Kidney tubule cell (primary cell): Measurements from ENCODE around the gene TDRD3.
"Not testable (repeated sequence)": the region's sequence is repeated elsewhere in the genome, so short reads cannot be mapped to it uniquely, and the experiment has no call there.

Experiments used
- DNase-seq: peaks from one replicate; pipeline ENCODE4 v3.0.0-alpha.2; 2018; ENCODE audit warnings: low spot score

TDRD3 gene

DNA sequence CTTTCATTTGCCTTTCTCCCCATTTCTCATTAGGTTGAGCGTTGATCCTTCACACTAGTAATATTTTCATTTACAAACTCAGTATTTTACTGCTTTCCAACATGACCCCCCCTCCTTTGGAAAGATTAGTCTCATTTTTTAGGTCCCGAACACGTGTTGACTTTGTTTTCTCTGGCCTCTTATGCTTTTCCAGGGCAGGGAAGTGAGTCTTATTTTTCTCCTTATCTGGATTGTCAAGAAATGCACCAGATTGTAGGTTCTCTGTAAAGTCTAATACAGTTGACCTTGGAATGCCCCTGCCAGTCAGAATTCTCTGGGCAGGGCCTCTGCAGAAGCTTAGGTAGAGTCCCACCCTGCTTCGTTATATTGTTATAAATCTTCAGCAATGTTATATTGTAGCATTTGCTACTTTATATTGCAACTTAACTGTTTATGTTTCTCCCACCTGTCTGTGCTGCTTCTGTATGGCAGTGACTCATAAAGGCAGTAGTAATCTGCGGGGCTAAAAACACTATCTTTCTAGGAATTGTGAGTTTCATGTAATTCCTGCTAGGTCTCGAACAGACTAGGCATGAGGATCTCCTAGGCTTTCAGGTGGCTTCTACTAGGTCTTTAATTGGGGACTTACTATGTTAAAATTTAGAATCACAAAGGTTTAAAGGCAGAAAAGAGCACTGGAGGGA, 2.0 kb downstream of the TDRD3 start:
- DNase-seq = peak; percentile 4

DNA sequence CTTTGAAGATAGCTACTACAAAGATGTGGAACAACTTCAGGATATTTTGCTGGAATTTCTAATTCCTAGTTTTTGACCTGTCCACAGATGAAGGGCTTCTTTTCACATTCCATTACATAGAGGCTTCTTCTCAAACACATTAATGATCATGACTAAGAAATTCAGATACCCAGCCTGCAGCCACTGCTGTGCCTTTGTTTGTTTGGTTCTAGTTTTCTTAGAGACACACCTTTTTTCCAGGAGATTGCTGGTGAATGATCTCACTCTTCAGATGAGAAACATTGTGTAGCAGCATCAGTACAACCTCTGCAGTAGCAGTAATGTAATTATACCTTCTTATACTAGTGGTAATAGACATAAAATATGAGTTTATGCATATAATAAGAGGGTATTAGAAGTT, 5.0 kb downstream of the TDRD3 start:
- DNase-seq = peak; percentile 73

DNA sequence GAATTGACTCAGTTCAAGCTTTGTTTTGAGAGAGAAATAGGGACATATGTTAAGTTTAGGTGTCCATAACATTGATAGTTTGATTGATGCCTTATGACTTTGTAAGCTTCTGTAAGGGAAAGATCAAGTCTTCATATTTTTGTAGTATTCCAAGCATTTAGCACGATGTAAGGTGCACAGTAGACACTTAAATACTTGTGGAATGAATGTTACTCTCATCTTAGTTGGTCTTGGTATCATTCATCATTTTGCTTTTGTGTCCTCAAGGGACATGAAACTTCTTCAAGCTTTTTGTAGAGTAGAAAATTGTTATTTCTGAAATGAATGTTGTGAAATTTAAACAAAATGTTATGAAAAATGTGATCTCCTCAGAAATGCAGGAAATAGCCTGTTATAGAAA, 10.1 kb downstream of the TDRD3 start:
- no peak for DNase-seq

DNA sequence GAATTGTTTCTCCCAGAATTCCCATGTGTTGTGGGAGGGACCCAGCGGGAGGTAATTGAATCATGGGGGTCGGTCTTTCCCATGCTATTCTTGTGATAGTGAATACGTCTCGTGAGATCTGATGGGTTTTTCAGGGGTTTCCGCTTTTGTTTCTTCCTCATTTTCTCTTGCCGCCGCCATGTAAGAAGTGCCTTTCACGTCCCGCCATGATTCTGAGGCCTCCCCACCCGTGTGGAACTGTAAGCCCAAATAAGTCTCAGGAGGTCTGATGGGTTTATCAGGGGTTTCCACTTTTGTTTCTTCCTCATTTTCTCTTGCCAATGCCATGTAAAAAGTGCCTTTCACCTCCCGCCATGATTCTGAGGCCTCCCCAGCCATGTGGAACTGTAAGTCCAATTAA, 10.8 kb downstream of the TDRD3 start:
- DNase-seq = not testable (repeated sequence)

DNA sequence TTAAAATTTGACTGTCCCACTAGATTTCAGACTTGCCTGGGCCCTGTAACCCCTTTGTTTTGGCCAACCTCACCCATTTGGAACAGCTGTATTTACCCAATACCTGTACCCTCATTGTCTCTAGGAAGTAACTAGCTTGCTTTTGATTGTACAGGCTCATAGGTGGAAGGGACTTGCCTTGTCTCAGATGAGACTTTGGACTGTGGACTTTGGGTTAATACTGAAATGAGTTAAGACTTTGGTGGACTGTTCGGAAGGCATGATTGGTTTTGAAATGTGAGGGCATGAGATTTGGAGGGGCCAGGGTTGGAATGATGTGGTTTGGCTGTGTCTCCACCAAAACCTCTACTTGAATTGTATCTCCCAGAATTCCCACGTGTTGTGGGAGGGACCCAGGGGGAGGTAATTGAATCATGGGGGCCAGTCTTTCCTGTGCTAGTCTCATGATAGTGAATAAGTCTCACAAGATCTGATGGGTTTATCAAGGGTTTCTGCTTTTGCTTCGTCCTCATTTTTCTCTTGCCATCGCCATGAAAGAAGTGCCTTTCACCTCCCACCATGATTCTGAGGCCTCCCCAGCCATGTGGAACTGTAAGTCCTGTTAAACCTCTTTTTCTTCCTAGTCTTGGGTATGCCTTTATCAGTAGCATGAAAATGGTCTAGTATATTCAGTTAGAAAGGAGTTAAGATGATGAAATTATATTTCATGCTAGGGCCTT, 12.7 kb downstream of the TDRD3 start:
- DNase-seq = not testable (repeated sequence)

DNA sequence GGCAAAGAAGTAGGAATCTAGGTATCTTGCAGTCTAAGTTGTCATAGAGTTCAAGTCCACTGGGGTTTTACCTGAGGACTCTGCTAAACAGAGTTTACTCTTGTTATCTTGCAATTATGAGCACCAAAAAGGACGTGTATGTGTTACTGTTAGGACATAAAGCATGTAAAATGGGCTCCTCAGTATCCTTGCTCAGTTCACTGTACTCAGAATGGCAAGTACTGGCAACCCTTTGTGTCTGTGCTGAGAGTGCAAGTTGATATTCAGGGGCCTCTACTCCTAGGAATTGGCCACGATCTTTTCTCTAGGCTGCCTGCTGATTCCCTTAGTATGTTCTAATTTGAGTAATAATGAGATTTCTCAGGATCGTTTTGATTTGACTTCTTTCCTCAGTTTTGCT, 13.3 kb downstream of the TDRD3 start:
- no peak for DNase-seq

DNA sequence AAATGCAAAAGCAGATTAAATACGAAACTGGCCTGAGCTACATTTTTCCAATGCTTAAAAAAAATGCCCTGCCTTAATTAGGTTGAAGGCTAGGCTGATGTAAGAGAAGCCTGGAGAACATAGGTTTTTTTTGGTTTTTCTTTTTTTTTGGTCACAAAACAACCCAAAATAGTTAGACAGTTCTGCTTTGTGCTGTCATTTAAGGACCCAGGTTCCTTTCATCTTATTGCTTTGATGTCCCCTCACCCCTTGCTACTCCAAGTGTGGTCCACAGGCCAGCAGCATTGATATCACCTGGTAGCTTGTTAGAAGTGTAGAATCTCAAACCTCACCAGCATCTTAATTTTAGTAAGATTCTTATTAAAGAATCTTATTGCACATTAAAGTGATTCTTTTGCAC, 14.4 kb downstream of the TDRD3 start:
- DNase-seq = no peak

DNA sequence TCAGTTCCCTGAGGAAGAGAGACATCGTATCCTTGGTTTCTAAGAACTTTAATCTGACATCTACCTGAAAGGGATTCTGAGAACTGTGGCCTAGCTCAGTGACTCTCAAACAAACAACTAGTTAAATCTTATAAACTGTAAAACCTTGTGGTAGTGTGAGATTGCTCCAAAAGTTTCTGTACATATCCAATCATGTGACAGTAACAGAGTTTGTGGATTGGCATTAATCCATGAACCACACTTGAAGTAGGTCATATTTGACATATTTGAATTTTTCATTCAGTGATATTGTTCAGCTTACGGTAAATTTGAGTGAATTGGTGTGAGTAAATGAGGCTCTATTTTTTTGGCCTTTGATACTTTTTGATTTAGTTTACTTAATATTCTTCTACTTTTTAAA, 15.0 kb downstream of the TDRD3 start:
- no peak for DNase-seq

DNA sequence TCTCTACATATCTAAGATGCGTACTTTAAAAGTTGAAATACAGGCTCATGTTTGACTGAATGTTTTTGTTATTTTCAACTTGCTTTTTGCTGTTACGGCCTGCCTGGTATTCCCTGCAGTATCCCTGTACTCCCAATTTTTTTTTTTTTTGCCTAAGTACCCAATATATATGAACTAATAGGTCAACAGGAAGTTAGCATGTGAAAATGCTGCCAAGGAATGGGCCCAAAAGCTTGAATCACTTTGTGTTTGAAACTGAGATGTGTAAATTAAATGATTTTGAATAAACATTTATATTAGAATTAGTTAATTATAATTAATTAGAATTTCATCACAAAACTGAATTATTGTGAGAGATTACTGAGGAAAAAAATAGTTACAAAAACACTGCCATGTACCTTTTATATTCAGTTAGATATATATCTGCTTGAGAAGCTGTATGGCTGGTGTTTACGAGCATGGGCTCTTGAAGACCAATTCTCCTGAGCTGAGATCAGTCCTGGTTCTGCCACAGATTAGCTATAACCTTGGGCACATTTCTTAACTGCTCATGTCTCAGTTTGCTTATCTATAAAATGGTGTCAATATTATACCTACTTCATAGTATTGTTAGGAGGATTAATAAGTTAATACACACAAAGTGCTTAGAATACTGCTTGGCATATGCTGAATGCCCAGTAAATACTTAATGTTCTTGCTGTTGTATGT, 16.0 kb downstream of the TDRD3 start:
- no peak for DNase-seq

DNA sequence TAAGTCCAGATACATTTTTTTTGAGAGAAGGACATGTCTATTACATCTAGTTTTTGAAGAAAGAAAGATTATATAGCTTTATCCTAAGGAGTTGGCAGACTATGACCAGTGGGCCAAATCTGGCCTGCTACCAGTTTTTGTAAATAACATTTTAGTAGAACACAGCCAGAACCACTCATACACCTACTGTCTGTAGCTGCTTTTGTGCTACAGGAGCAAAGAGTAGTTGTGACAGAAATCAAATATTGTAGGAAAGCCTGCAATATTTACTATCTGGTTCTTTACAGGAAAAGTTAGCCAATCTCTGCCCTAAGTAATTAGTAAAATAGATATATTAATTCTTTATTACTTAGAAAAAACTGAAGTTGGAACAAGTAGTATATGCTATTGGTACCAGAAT, 17.2 kb downstream of the TDRD3 start:
- no peak for DNase-seq

DNA sequence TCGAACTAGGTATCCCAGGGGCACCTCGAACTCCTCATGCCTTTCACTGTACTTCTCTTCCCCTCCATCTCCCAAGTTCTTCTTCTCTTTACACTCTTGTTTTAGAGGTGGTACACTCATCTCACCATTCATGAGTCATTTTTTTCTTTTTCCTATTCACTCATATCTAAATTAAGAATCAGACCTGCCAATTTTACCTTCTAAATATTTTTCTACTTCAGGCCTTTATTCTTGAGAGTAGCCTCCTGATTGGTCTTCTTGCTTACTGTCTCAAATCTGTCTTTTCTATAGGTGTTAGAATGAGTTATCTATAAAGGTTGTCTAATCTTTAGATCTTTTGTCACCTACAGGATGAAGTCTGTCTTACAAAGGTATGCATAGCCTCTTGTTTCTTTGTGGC, 20.7 kb downstream of the TDRD3 start:
- DNase-seq = no peak

DNA sequence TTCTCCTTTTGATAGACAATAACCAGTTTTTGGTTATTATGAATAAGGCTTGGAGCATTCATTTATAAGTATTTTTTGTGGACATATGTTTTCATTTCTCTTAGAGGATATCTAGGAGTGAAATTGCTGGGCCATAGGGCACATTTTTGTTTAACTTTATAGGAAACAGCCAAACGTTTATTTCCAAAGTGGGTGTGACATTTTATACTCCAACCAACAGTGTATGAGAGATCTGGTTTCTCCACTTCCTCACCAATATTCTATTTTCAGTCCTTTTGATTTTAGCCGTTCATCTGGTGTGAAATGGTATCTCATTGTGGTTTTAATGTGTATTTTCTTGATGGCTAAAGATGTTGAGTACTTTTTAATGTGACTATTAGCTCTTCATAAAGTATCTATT, 21.9 kb downstream of the TDRD3 start:
- DNase-seq = no peak

DNA sequence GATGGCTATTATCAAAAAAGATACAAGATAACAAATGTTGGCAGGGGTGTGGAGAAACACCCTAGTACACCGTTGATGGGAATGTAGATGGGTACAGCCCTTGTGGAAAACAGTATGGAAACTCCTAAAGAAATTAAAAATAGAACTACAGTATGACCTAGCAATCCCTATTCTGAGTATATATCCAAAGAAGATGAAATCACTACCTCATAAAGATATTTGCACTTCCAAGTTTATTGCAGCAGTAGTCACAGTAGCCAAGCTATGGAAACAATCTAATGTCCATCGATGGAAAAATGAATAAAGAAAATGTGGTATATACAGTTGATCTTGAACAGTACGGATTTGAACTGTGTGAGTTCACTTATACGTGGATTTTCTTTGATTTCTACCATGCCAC, 28.3 kb downstream of the TDRD3 start:
- no peak for DNase-seq

DNA sequence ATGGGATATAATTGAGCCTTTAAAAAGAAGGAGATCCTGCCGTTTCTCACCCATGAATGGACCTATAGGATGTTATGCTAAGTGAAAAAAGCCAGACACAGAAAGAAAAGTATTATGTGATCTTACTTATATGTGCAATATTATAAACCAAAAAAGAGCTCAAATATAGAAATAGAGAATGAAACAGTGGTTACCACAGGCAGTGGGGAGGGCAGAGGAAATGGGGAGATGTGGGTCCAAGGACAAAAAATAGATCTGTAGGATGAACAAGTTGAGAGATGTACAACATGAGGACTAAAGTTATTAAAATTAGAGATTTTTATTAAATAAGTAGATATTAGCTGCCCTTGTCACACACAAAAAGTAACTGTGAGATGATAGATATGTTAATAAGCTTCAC, 29.1 kb downstream of the TDRD3 start:
- DNase-seq = no peak

DNA sequence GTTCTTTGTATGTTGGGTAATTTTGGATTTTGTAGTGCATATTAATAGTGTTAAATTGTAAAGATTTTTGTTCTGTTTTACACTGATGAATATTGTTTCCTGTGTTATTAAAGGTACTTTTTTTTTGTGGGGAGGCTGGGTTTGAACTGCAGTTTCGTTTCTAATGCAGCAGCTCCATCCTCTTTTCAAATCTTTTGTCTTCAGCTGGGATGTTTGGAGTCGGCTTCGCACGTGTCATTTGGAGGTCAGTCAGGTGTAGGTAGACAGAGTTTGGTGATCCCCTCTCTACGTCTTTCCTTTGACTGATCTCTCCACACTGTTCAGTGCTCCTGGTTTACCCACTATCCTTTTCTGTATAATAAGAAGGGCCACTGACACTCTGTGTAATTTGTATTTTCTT, 30.3 kb downstream of the TDRD3 start:
- DNase-seq = no peak

DNA sequence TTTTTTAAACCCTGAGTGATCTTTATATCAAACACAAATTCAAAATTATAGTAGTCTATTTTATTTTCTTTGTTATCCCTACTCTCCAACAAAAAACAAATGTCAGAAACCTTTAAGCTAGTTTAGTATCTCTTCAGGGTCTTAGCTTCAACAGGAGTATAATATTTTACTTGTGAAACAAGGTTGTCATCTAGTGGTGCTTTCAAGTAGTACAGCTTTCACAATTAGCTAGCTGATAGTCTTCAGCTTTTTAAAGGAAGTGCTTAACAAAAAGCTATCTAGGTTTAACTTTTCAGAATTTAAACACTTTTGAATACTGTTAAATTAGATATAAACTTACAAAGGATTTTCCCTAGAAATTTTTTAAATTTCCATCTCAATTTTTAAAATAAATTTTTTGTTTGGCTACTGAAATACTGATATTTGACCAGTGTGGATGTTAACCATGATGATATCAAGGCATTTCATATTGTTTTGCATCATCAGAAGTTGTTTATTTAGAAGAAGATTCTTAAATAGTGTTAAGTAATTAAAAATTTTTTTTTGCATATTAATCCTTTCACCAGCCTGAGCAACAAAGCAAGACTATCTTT, 34.2 kb downstream of the TDRD3 start:
- peak; percentile 68 for DNase-seq

DNA sequence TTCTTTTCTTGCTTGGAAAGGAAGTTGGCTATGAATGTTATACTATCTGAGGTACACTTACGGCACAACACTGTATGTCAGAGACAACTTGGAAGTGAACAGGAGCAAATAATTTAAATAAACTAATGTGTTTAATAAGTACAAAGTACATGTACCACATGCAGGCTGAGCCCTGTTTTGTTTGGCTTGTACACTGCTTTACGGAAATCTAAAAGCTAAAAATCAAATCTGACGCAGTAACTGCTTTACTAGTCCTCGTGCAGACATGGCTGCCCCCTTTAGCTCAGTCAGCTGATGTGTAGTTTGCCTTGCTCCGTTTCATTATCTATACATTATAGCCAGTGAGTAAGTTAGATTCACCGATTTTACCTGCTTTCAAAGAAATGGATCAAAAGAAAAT, 36.5 kb downstream of the TDRD3 start:
- DNase-seq = no peak

DNA sequence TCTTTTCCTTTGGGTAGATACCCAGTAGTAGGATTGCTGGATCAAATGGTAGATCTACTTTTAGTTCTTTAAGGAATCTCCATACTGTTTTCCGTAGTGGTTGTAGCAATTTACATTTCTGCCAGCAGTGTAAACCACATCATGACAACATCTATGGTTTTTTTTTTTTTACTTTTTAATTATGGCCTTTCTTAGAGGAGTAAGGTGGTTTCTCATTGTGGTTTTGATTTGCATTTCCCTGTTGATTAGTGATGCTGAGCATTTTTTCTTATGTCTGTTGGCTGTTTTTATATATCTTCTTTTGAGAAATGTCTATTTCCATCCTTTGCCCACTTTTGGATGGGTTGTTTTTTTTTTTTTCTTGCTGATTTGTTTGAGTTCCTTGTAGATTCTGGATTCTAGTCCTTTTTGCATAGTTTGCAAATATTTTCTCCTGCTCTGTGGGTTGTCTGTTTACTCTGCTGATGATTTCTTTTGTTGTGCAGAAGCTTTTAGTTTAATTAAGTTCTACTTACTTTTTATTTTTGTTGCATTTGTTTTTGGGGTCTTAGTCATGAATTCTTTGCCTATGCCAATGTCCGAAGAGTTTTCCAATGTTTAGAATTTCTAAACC, 38.8 kb downstream of the TDRD3 start:
- no peak for DNase-seq

DNA sequence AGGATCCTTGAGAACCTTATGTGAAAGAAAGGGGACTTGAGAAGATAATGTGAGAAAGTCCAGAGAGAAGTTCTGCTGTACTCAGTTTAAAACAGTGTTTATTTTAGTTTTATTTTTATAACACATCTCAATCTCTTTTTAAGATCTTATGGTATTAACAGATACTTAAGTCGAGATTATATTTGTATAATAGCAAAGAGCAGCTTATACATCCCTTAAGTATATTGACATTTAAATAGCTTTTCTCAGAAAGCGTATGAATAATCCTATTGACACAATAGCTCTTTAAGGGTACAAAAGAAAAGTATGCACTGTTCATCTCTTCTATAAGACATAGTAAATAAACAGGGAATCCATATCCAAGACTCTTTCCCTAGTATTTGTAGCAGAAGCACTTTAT, 42.2 kb downstream of the TDRD3 start:
- no peak for DNase-seq

DNA sequence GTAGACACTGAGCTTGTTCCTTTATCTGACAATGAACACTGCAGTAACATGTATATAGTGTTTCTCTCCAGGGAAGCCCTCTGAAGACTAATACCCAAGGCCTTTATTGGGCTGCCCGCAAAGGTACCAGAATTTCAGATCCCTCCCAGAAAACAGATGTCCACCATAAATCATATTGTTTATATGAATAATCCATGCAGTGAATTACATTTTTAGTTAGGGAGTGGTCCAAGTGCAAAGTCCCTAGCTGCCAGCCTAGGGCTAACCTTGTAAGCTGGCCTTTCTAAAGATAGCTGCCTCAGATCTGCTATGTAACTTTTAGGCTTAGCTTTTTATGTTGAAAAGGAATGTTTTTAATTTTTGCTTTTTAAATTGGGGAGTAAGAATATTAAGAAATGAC, 44.7 kb downstream of the TDRD3 start:
- DNase-seq = no peak

DNA sequence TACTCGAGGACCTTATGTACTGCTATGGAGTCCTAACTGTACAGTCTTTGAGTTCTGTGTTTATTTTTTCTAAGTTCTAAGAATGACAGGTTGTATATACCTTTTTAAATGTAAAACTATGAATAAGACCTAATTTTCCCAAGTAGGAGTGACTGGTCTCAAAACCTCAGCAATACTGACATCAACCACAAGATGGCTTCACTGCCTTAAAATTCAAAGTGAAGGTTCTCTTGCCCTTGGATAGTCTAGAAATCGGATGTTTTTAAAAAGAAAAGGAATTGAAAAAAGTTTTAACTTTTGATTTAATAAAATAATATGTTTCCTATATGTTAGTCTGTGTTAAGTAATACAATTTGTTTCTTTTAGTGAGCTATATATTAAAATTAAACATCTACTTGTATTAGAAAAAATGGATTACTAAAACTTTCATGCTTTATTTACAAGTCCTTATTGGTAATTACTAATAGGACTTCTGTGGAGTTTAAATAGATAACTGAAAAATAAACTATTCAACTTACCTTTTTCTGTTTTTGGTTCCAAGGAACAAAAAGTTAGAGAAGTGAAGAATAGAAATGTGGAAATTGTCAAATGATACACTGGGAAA, 52.0 kb downstream of the TDRD3 start:
- peak; percentile 49 for DNase-seq

DNA sequence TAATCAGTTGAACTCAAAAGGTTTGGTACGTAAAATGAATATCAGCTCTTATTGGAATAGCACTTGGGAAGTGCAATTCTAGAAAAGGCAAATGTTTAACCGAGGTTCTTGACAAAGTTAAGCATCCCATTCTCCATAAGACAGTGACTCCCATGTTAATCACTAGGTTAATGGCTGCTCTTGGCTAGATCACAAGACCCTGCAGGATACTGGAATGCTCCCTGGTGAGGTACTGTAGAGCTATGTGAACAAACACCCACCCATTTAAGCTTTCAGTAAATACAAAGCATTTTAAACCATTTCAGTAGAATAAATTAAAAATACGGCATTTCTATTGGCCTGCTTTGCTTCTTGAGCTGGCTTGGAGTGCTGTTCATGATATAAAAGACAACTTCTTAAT, 56.5 kb downstream of the TDRD3 start:
- DNase-seq = peak; percentile 78
